Activated CD8-positive, alpha-beta T cell treated with anti-CD3 and anti-CD28 coated beads for 36 hours (primary cell): Measurements from ENCODE around the gene ZBTB44. TPM values are rescaled to one million over a fixed set of nuclear protein-coding genes. Genes with fewer than 3 reads are reported as not detected.

Experiments
- ATAC-seq: fragments of 200-7000 bp; cut with Tn5 transposase; one replicate; pipeline ENCODE4 v1.10.0; 2021; ENCODE audit warnings: mild to moderate bottlenecking, moderate library complexity
- CTCF ChIA-PET: fragments of 350-600 bp; sonication (Branson Sonifier 250); formaldehyde crosslinking; loops from one replicate; lab custom pipeline; 2021; ENCODE audit warnings: antibody characterized with exemption; lab: Charles Lee
- POLR2A ChIA-PET: fragments of 350-600 bp; sonication (Branson Sonifier 250); formaldehyde crosslinking; loops from one replicate; lab custom pipeline; 2021; ENCODE audit warnings: antibody characterized with exemption; lab: Charles Lee
- DNase-seq: peaks from one replicate; pipeline ENCODE4 v3.0.0-alpha.2; 2020
- H3K27ac Mint-ChIP-seq: one replicate; pipeline ENCODE4 v1.8.0; 2021; ENCODE audit warnings: mild to moderate bottlenecking, mixed read lengths
- H3K27me3 Mint-ChIP-seq: one replicate; pipeline ENCODE4 v1.8.0; 2021; ENCODE audit warnings: mixed read lengths
- H3K36me3 Mint-ChIP-seq: one replicate; pipeline ENCODE4 v1.8.0; 2021; ENCODE audit warnings: low read depth, mixed read lengths
- H3K4me1 Mint-ChIP-seq: one replicate; pipeline ENCODE4 v1.8.0; 2021; ENCODE audit warnings: low read depth, mixed read lengths
- H3K4me3 Mint-ChIP-seq: one replicate; pipeline ENCODE4 v1.8.0; 2021; ENCODE audit warnings: mild to moderate bottlenecking, moderate library complexity, mixed read lengths
- H3K9me3 Mint-ChIP-seq: one replicate; pipeline ENCODE4 v1.8.0; 2021; ENCODE audit warnings: mixed read lengths
- intact Hi-C: fragments of 100-400 bp; cut with micrococcal nuclease; formaldehyde crosslinking; loops from one replicate; pipeline ENCODE4 v1.10.0; 2022
- total RNA-seq, 2 experiments: library from RNA; stranded (reverse); gene quantifications; one replicate each; pipeline ENCODE4 v1.2.3, GENCODE V29; 2021
- TF ChIP-seq, protein P1 (sequence below): fragments of 200-600 bp; IDR thresholded peaks from one replicate; pipeline ENCODE4 v1.8.0; 2022; ENCODE audit warnings: antibody characterized with exemption, mild to moderate bottlenecking

Gene ZBTB44
- total RNA-seq, 2 experiments from 2014 or later = 43.0 to 43.7 TPM

DNA sequence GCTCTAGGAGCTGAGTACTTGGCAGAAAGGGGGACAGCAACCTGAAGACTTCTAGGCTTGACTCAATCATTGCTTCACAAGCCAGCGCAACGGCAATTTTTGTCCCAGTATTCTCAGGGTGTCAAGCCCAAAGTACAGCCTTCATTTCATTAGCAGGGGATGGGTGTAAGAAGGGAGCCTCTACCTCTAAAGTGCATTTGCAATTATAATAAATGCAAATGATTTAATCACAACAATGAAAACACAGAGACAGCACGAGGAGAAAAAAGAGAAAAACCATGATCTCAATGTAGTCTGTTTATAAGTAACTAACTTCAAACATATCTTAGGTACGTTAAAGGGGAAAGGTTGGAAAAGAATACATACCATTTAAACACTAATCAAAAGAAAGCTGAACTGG, 34.7 kb downstream of the ZBTB44 start:
- Mint-ChIP-seq H3K4me3 (no peak overlapping the region), H3K4me1 (peaks cover 19% of the 10 kb centered on the region), H3K27me3 (no peaks in the 10 kb centered on the region), H3K27ac (no peak overlapping the region), H3K36me3 (peaks cover 30% of the 10 kb centered on the region), H3K9me3 (peaks cover 15% of the 10 kb centered on the region)
- ATAC-seq = no peak
- intact Hi-C loops = no loop called here
- DNase-seq = no peak
- TF ChIP-seq, protein P1, sequence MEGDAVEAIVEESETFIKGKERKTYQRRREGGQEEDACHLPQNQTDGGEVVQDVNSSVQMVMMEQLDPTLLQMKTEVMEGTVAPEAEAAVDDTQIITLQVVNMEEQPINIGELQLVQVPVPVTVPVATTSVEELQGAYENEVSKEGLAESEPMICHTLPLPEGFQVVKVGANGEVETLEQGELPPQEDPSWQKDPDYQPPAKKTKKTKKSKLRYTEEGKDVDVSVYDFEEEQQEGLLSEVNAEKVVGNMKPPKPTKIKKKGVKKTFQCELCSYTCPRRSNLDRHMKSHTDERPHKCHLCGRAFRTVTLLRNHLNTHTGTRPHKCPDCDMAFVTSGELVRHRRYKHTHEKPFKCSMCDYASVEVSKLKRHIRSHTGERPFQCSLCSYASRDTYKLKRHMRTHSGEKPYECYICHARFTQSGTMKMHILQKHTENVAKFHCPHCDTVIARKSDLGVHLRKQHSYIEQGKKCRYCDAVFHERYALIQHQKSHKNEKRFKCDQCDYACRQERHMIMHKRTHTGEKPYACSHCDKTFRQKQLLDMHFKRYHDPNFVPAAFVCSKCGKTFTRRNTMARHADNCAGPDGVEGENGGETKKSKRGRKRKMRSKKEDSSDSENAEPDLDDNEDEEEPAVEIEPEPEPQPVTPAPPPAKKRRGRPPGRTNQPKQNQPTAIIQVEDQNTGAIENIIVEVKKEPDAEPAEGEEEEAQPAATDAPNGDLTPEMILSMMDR = no peak
- ChIA-PET POLR2A (interaction anchor here (1.0 kb wide), 1 partner anchor 30 kb away, joined by 3 read pairs; no protein-coding TSS in a partner anchor), CTCF (interaction anchor here (0.9 kb wide), 1 partner anchor 67 kb away, joined by 4 read pairs; no protein-coding TSS in a partner anchor)

DNA sequence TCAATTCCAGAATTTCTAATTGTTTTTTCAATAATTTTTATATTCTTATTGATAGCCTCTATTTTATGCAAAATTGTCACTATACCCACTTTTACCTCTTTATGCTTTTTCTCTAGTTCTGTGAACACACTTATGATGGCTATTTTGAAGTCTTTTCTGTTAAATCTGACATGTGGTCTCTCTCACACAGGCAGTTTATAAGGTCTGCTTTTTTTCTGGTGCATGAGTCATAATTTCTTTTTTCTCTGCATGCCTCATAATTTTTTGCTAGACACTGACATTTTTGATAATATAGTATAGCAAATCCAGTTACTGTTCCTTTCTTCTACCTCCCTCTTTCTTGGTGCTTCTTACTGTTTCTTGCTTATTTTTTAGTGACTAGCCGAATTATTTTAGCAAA, 36.0 kb downstream of the ZBTB44 start:
- H3K4me1 Mint-ChIP-seq = peaks cover 22% of the 10 kb centered on the region
- peak overlapping the region; percentile 86 for H3K27ac Mint-ChIP-seq
- H3K27me3 Mint-ChIP-seq = no peaks in the 10 kb centered on the region
- TF ChIP-seq, protein P1 = no peak
- CTCF ChIA-PET = no interaction called here
- DNase-seq = no peak
- H3K36me3 Mint-ChIP-seq = peaks cover 31% of the 10 kb centered on the region
- intact Hi-C loops = no loop called here
- peak; percentile 49 for ATAC-seq
- peaks cover 15% of the 10 kb centered on the region for H3K9me3 Mint-ChIP-seq
- peak overlapping the region; percentile 37 for H3K4me3 Mint-ChIP-seq
- POLR2A ChIA-PET = no interaction called here

DNA sequence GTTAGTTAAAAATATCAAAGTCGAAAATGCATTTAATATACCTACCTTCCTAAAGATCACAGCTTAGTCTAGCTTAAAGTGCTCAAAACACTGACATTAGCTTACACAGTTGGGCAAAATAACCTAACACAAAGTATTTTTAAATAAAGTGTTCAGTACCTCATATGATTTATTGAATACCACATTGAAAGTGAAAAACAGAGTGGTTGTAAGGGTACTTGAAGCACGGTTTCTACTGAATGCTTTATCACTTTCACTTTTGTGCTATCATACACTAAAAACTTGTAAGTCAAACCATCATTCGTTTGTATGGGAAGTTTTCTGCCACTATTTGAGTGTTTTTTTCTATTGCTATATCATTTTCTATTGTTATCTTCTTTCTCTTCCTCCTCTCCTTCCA, 36.6 kb downstream of the ZBTB44 start:
- Mint-ChIP-seq H3K27me3 (no peaks in the 10 kb centered on the region), H3K27ac (peak overlapping the region; percentile 43), H3K4me3 (peak overlapping the region; percentile 37), H3K9me3 (peaks cover 15% of the 10 kb centered on the region), H3K36me3 (peaks cover 30% of the 10 kb centered on the region), H3K4me1 (peaks cover 22% of the 10 kb centered on the region)
- CTCF ChIA-PET = no interaction called here
- ATAC-seq (peak; percentile 66), DNase-seq (no peak)
- POLR2A ChIA-PET = no interaction called here
- intact Hi-C loops = no loop called here
- TF ChIP-seq, protein P1 = no peak

DNA sequence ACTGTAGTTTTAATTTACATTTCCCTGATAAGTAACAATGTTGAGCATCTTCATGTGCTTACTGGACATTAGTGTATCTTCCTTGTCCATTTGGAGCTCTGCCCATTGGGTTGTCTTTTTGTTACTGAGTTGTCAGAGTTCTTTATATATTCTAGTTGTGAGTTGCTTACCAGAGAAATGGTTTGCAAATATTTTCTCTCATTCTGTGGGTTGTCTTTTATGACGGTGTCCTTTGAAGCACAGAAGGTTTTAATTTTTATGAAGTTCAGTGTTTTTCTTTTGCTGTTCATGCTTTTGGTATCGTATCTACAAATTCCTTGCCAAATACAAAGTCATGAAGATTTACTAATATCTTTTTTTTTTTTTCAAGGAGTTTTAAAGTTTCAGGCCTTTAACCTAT, 42.4 kb downstream of the ZBTB44 start:
- Mint-ChIP-seq H3K27ac (no peak overlapping the region), H3K27me3 (no peaks in the 10 kb centered on the region), H3K4me3 (no peak overlapping the region), H3K9me3 (peaks cover 1% of the 10 kb centered on the region), H3K4me1 (peaks cover 12% of the 10 kb centered on the region), H3K36me3 (peaks cover 16% of the 10 kb centered on the region)
- ChIA-PET CTCF (no interaction called here), POLR2A (no interaction called here)
- DNase-seq = no peak
- TF ChIP-seq, protein P1 = no peak
- ATAC-seq = no peak
- intact Hi-C loops = no loop called here

DNA sequence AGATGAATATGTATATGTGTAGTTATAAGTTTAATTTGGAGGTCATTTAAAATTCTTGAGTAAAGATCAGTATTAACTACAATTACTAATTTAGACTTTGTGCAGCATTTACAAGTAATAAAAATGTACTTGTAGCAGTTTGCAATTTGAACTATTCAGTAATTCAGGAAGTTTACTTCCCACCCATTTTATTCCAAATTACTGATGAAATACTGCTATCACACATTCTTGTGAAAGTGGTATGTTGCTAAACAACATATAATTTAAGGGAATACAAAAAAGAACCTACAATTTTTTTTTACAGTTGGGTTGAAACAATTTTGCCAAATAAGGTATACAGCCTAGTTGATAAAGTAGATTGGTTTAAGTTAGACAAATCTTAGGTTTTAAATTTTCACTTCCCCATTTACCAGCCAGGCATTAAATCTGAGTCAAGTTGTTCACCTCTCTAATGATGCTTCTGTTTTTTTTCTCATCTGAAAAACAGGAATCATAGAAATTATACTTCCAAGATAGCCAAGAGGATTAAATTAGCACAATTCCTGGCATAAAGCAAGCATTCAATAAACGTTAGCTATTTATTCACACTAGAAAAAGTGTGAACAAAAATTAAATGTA, 45.3 kb downstream of the ZBTB44 start:
- Mint-ChIP-seq H3K36me3 (peaks cover 25% of the 10 kb centered on the region), H3K4me1 (peaks cover 16% of the 10 kb centered on the region)
- TF ChIP-seq, protein P1 = no peak

More for the DNA sequence above, 45.3 kb downstream of the ZBTB44 start:
- ChIA-PET POLR2A (no interaction called here), CTCF (no interaction called here)
- Mint-ChIP-seq H3K9me3 (no peaks in the 10 kb centered on the region), H3K27ac (no peak overlapping the region), H3K27me3 (no peaks in the 10 kb centered on the region), H3K4me3 (no peak overlapping the region)
- ATAC-seq = no peak
- no peak for DNase-seq
- intact Hi-C loops = no loop called here
